Ascending aorta (tissue), 2 donors: Measurements from ENCODE around the gene ARHGAP42. TPM values are rescaled to one million over a fixed set of nuclear protein-coding genes. Genes with fewer than 3 reads are reported as not detected.

ENCODE experiments used
- DNase-seq, 2 donors: peaks; one replicate each; pipeline ENCODE4 v3.0.0-alpha.2; 2019; ENCODE audit warnings: low spot score in 2 of 2
- H3K27ac ChIP-seq, 2 donors: fragments of 200-600 bp; sonication (generic); one replicate each; pipeline ENCODE4 v1.5.1; 2016 to 2017; ENCODE audit warnings: mild to moderate bottlenecking in 1 of 2
- H3K27me3 ChIP-seq: fragments of 200-600 bp; sonication (generic); one replicate; pipeline ENCODE4 v1.5.1; 2017
- H3K36me3 ChIP-seq, 2 donors: fragments of 200-600 bp; sonication (generic); one replicate each; pipeline ENCODE4 v1.5.1; 2016
- H3K4me1 ChIP-seq, 2 donors: fragments of 200-600 bp; sonication (generic); one replicate each; pipeline ENCODE4 v1.5.1; 2016 to 2017; ENCODE audit warnings: mild to moderate bottlenecking in 1 of 2
- H3K4me3 ChIP-seq, 2 donors: fragments of 200-600 bp; sonication (generic); one replicate each; pipeline ENCODE4 v1.5.1; 2016 to 2017; ENCODE audit warnings: mild to moderate bottlenecking in 1 of 2
- H3K9me3 ChIP-seq, 2 donors: fragments of 200-600 bp; sonication (generic); one replicate each; pipeline ENCODE4 v1.5.1; 2016
- intact Hi-C: fragments of 100-400 bp; cut with DNase I; formaldehyde crosslinking; loops from one replicate; pipeline ENCODE4 v1.15.1; 2023
- total RNA-seq: library from RNA; depleted of rRNA; stranded (reverse); fragments of >200 nt; gene quantifications from one replicate; pipeline ENCODE4 v1.1.0, GENCODE V29; 2016
- TF ChIP-seq, protein P1 (sequence below), 3 experiments: fragments of 200-600 bp in 2 of 3; fragments of 450-650 bp in 1 of 3; sonication (generic) in 2 of 3; IDR thresholded peaks; one replicate each; pipeline ENCODE4 v1.5.1; 2016 to 2019; ENCODE audit warnings: antibody characterized with exemption in 3 of 3, mild to moderate bottlenecking in 1 of 3, moderate library complexity in 1 of 3

The ARHGAP42 gene
- total RNA-seq, 1 donor from 2014 or later = 4.7 TPM

DNA sequence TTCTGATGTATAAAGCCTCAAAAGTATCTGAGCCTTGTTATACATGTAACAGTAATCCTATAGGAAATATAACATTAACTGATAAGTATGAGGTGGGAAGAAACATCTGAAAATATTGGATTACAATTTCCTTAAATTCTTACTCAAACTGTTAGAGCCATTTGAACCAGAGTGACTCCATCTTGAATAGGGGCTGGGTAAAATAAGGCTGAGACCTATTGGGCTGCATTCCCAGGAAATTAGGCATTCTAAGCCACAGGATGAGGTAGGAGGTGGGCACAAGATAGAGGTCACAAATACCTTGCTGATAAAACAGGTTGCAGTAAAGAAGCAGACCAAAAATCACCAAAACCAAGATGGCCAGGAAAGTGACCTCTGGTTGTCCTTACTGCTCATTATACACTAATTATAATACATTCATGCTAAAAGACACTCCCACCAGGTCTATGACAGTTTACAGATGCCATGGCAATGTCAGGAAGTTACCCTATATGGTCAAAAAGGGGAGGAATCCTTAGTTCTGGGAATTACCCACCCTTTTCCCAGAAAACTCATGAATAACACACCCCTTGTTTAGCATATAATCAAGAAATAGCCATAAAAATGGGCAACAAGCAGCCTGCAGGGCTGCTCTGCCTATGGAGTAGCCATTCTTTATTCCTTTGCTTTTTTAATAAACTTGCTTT, 327.7 kb downstream of the ARHGAP42 start:
- H3K9me3 ChIP-seq = no peaks in the 10 kb centered on the region
- intact Hi-C loops = no loop called here

DNA sequence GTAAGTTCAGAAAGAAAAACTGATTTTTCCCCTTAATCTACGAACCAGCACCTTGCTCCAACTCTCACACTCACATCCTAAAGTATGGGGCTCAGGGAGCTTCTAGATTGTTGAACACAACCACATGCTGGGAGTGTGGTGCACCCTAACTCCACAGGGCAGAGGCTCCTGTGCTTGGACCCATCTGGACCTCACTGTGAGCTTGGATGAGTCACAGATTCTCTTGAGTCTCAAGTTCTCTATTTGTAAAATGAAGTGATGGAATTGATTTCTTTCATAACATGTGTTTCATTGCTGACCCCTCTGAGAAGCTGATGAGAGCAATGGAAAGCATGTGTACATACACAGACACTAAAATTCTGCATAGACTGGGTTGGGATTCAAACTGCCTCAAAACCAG, 332.8 kb downstream of the ARHGAP42 start:
- intact Hi-C loops = no loop called here
- Histone ChIP-seq H3K27ac (no peak overlapping the region), H3K27me3 (no peaks in the 10 kb centered on the region), H3K4me1 (no peaks in the 10 kb centered on the region), H3K36me3 (no peaks in the 10 kb centered on the region), H3K4me3 (no peak overlapping the region), H3K9me3 (no peaks in the 10 kb centered on the region)
- no peak for DNase-seq
- TF ChIP-seq, protein P1, sequence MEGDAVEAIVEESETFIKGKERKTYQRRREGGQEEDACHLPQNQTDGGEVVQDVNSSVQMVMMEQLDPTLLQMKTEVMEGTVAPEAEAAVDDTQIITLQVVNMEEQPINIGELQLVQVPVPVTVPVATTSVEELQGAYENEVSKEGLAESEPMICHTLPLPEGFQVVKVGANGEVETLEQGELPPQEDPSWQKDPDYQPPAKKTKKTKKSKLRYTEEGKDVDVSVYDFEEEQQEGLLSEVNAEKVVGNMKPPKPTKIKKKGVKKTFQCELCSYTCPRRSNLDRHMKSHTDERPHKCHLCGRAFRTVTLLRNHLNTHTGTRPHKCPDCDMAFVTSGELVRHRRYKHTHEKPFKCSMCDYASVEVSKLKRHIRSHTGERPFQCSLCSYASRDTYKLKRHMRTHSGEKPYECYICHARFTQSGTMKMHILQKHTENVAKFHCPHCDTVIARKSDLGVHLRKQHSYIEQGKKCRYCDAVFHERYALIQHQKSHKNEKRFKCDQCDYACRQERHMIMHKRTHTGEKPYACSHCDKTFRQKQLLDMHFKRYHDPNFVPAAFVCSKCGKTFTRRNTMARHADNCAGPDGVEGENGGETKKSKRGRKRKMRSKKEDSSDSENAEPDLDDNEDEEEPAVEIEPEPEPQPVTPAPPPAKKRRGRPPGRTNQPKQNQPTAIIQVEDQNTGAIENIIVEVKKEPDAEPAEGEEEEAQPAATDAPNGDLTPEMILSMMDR (IDR thresholded peaks at IDR 0.05) = no peak

More for the DNA sequence above, 327.7 kb downstream of the ARHGAP42 start:
- no peaks in the 10 kb centered on the region for H3K36me3 ChIP-seq
- DNase-seq = no peak
- TF ChIP-seq, protein P1 (IDR thresholded peaks at IDR 0.05) = no peak
- H3K27me3 ChIP-seq = no peaks in the 10 kb centered on the region
- no peaks in the 10 kb centered on the region for H3K4me1 ChIP-seq
- no peak overlapping the region for H3K27ac ChIP-seq
- no peak overlapping the region for H3K4me3 ChIP-seq

DNA sequence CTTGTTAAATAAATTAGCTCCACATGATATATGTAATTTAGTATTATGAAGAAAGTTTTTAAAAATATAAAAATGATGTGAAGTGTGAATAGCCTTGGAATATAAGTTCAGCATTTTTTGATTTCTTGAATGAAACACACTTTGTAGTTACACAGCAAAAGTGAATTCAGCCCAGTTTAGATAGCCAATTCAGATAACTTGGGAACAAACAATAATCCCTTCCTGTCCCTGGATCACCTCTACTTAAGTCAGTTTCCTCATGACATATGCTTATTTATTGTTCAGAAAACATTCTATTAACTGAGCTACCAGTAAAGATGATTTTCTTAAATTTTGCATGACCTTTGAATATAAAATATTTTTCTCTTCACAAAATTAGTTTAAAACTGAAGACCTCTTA, 335.2 kb downstream of the ARHGAP42 start:
- intact Hi-C loops = no loop called here
- H3K4me1 ChIP-seq = no peaks in the 10 kb centered on the region
- H3K9me3 ChIP-seq = no peaks in the 10 kb centered on the region
- TF ChIP-seq, protein P1 (IDR thresholded peaks at IDR 0.05) = no peak
- DNase-seq = no peak
- H3K36me3 ChIP-seq = no peaks in the 10 kb centered on the region
- no peak overlapping the region for H3K27ac ChIP-seq
- no peaks in the 10 kb centered on the region for H3K27me3 ChIP-seq
- H3K4me3 ChIP-seq = no peak overlapping the region

DNA sequence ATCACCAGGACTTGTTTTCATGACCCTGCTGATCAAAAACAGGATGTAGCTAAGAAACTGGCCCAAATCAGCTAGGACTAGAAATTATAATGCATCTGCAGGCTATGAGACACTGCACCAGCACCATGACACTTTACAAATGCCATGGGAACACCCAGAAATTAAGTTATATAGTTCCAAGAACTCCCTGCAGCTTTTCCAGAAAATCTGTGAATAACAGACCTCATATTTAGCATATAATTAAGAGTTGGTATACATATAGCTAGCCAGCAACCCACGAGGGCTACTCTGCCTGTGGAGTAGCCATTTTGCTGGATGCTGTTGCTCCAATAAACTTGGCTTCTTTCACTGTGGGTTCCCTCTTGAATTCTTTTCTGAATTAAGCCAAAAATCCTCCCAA, 341.6 kb downstream of the ARHGAP42 start:
- H3K36me3 ChIP-seq = no peaks in the 10 kb centered on the region
- no peak overlapping the region for H3K27ac ChIP-seq
- H3K27me3 ChIP-seq = no peaks in the 10 kb centered on the region
- no peak for DNase-seq
- peaks cover 0 to 2% of the 10 kb centered on the region in 2 donors for H3K4me1 ChIP-seq
- TF ChIP-seq, protein P1 (IDR thresholded peaks at IDR 0.05) = no peak
- no peaks in the 10 kb centered on the region for H3K9me3 ChIP-seq
- H3K4me3 ChIP-seq = no peak overlapping the region
- intact Hi-C loops = no loop called here

DNA sequence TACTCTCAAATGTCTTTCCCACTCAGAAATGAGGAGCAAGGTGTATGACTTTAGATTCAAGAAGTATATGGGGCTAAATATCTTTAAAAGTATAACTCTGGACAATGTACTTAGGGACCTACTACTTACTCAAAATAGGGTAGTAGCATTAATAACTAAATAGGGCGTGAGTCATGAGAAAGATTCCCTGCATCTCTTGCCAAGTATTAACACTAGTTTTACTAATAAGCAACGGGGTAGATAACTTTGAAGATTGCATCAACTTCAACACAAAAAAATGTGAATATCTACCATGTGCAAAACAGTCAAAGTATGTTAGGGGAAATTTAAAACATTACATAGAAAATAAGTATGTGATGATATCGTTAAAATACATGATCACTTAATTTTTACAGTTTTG, 342.9 kb downstream of the ARHGAP42 start:
- TF ChIP-seq, protein P1 (IDR thresholded peaks at IDR 0.05) = no peak
- H3K9me3 ChIP-seq = no peaks in the 10 kb centered on the region
- intact Hi-C loops = no loop called here
- peaks cover 0 to 2% of the 10 kb centered on the region in 2 donors for H3K4me1 ChIP-seq
- no peak overlapping the region for H3K27ac ChIP-seq
- no peak overlapping the region for H3K4me3 ChIP-seq
- no peak for DNase-seq
- no peaks in the 10 kb centered on the region for H3K36me3 ChIP-seq
- H3K27me3 ChIP-seq = no peaks in the 10 kb centered on the region
